ENCODE measurements around the gene NT5C1A. TPM values are rescaled to one million over a fixed set of nuclear protein-coding genes. Genes with fewer than 3 reads are reported as not detected.

Gene NT5C1A
- not detected in 2 replicates for total RNA-seq

DNA sequence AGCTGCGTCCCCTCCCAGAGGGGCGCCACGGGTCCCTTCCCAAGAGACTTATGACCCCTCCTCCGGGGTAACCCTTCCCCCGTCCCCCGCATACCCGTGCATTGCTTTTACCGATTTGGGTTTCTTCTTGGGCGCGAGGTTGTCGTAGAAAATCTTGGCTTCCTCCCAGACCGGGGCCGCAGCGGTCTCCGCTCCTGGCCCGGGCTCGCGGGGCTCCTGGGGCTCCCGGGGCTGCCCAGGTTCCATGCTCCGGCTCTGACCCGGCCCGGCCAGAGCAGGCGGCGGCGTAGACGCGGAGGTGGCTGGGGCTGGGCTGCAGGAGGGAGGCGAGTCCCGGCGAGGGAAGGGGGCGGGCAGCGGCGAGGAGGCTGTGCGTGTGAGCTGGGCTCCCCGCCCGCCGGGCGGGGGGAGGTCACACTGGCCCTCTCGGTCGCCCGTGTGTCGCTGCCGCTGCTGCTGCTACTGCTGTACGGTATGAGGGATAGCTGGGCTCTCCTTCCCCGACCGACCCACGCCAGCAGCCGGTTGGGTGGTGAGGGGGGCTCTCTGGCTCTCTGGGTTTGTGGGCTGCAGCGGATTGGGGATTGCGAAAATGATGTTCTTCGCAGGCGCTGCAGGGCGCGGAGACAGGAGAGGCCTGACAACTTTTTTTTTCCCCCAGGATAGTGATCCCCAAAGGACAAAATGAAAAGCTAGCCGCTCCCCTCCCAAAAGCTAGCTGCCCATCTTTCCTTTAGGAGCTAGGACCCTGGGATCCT is at the start of gene NT5C1A:
TSS of gene NT5C1A (minus strand) at position 315 of the 758 bp plus-strand sequence. CDS start at position 246, 69 bp downstream.

DNA sequence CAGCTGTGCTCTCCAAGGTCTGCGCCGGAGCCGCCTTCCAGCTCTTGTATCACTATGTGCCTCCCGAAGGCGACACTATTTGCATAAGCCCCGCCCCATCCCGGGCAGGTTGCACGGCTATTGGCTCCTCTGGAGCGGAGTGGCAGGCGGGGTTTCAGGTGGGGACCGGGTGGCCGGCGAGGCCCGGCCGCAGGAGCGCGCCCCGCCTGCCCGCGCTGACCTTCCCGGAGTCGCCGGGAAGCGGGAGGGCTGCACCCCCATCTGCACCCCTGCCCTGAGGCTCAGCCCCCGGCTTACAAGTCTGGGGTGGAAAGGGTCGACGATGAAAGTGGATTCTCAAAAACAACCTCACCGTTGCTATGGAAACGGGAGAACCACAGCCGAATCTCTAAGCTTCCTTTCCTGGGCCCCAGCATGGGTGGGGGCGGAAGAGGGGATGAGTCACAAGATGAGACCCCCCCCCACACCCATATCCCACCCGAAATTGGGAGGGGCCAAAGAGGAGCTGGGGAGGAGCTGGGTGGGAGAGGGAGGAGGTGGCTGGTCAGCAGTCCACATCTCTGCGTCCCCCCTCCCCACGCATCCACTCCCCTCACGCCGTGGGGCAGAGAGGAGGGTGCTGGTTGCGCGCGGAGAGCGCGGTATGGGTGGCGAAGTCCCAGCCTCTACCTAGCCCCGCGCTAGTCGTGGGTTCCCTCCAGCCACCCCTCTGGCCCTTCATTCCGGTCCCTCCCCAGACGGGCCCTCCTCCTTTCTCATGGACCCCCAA is 19.7 kb upstream of the NT5C1A start, which contains the start of gene HPCAL4:
TSS of gene HPCAL4 (minus strand) at position 51 of the 769 bp plus-strand sequence. CDS start 6,830 bp downstream, outside the sequence.

GRCh38 chr1:39639305-39640130 is 32.4 kb downstream of the NT5C1A start, which contains the start of gene HEYL:
Gene HEYL, minus strand, starts transcription at chr1:39639643. Its CDS starts 18 bp downstream, at chr1:39639625.

Other genes with a start within 250 kb of the NT5C1A start
- gene BMP8A, start 180.5 kb downstream of the NT5C1A start, total RNA-seq: 0.12 and 0.16 TPM in 2 replicates
- 96.4 and 129 TPM in 2 replicates for gene PABPC4, start 95.3 kb downstream of the NT5C1A start, total RNA-seq
- under 0.01 and 0.16 TPM in 2 replicates for gene HEYL, start 32.5 kb downstream of the NT5C1A start, total RNA-seq
- gene HPCAL4, start 19.3 kb upstream of the NT5C1A start, total RNA-seq: not detected in 2 replicates
- gene PPIE, start 66.8 kb upstream of the NT5C1A start, total RNA-seq: 26.3 and 26.7 TPM in 2 replicates
- 1.8 and 2.7 TPM in 2 replicates for gene OXCT2, start 99.2 kb upstream of the NT5C1A start, total RNA-seq
- gene BMP8B, start 116.8 kb upstream of the NT5C1A start, total RNA-seq: not detected in 2 replicates
- gene TRIT1, start 211.4 kb upstream of the NT5C1A start, total RNA-seq: 16.2 and 31.2 TPM in 2 replicates
- gene MYCL, start 229.8 kb upstream of the NT5C1A start, total RNA-seq: 0.16 TPM in 1 of 2 replicates, not detected in the other

Data from hair follicle dermal papilla cell (primary cell).